ENCODE measurements around the gene SEMA7A.

DNA sequence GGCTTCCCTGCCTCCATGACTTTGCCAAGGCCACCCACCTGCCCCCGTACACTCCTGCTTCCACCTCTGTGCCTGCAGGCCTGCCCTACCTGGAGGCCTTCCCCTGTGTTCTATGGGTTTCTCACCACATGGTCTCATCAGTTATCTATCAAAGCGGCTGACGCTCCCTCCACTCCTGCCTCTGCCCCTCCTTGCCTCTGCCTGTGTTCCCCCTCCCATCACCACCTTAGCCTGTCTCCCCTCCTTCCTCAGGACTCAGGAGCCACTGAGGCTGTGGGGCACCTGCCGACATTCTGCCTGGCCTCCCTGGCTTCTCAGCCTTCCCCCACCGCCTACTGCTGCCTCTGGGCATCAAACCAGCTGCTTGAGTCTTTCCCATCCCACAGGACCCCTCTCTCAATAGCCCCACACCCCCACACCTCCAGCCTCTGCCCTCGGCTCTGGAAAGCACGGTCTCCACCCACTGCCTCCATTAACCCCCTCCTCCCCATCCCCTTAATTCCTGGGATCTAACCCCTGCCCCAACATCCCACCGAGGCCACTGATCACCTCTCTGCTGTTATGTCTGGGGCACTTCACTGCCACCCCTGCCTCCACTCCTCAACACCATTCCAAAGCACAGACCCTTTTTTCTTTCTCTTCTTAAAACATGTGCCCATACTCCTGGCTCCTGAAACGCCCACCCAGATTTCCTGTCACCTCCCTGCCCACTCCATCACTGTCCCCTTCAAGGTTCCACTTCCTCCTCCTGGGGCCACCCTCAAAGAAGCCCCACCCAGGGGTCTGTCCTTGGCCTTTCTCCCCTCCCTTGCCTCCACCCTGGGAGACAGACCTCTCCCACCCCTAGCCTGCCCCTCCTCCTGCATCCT is 41.9 kb downstream of the SEMA7A start:
- TF ChIP-seq POLR2AphosphoS5 (IDR thresholded peaks at IDR 0.05; ENCODE audit: low read depth, low read length) (no peak), POLR2A (IDR thresholded peaks at IDR 0.05; ENCODE audit: low read depth, low read length) (no peak), TAF1 (IDR thresholded peaks at IDR 0.05; ENCODE audit: borderline replicate concordance, low read depth, low read length) (no peak)

Measured in GM12892 (cell line).